Activated CD8-positive, alpha-beta memory T cell treated with anti-CD3 and anti-CD28 coated beads for 4 hours (primary cell): Measurements from ENCODE around the gene CEP68.
"Not testable (repeated sequence)": the region's sequence is repeated elsewhere in the genome, so short reads cannot be mapped to it uniquely, and the experiment has no call there.

ENCODE experiments used
- DNase-seq, 2 donors: peaks; one replicate each; pipeline ENCODE4 v3.0.0-alpha.2; 2020; ENCODE audit warnings: low read depth in 2 of 2

CEP68 gene

GRCh38 chr2:65079017-65079416, 22.8 kb downstream of the CEP68 start:
- DNase-seq, result no peak

GRCh38 chr2:65081232-65081685, 25.0 kb downstream of the CEP68 start:
- DNase-seq, result no peak

GRCh38 chr2:65085148-65085547, 28.9 kb downstream of the CEP68 start:
- DNase-seq, result no peak

GRCh38 chr2:65092791-65093190, 36.6 kb downstream of the CEP68 start:
- no peak for DNase-seq

- DNase-seq, result no peak
Observed at GRCh38 chr2:65093211-65093610, 37.0 kb downstream of the CEP68 start.

GRCh38 chr2:65096948-65097347, 40.7 kb downstream of the CEP68 start:
- DNase-seq, result no peak

- DNase-seq, result no peak
Observed at GRCh38 chr2:65097844-65098243, 41.6 kb downstream of the CEP68 start.

- DNase-seq, result no peak
Observed at GRCh38 chr2:65098741-65099140, 42.5 kb downstream of the CEP68 start.

GRCh38 chr2:65101071-65101470, 44.9 kb downstream of the CEP68 start:
- no peak for DNase-seq

- no peak for DNase-seq
Observed at GRCh38 chr2:65103013-65103715, 46.9 kb downstream of the CEP68 start.

GRCh38 chr2:65107530-65107929, 51.3 kb downstream of the CEP68 start:
- DNase-seq, result no peak

GRCh38 chr2:65108780-65109179, 52.6 kb downstream of the CEP68 start:
- no peak for DNase-seq

- DNase-seq, result no peak
Observed at GRCh38 chr2:65112633-65113032, 56.4 kb downstream of the CEP68 start.

- no peak for DNase-seq
Observed at GRCh38 chr2:65113229-65113628, 57.0 kb downstream of the CEP68 start.

GRCh38 chr2:65113816-65114215, 57.6 kb downstream of the CEP68 start:
- no peak for DNase-seq

- DNase-seq, result no peak
Observed at GRCh38 chr2:65114921-65115320, 58.7 kb downstream of the CEP68 start.

GRCh38 chr2:65116645-65117044, 60.4 kb downstream of the CEP68 start:
- DNase-seq, result no peak

GRCh38 chr2:65120990-65121693, 64.9 kb downstream of the CEP68 start:
- DNase-seq, result no peak

GRCh38 chr2:65122313-65122712, 66.1 kb downstream of the CEP68 start:
- DNase-seq, result no peak

GRCh38 chr2:65125457-65125856, 69.2 kb downstream of the CEP68 start:
- DNase-seq, result not testable (repeated sequence)

- no peak for DNase-seq
Observed at GRCh38 chr2:65128297-65129190, 72.3 kb downstream of the CEP68 start.

- peak in 1 of 2 donors; percentile 3 for DNase-seq
Observed at GRCh38 chr2:65129286-65129825, 73.1 kb downstream of the CEP68 start.
